GM21619 (cell line): ENCODE results near the gene PLEKHJ1.
"Not testable (repeated sequence)": the region's sequence is repeated elsewhere in the genome, so short reads cannot be mapped to it uniquely, and the experiment has no call there.

ENCODE experiments used
- ATAC-seq: cut with Tn5 transposase; IDR thresholded peaks from one replicate; pipeline ENCODE4 v1.9.1; 2021; ENCODE audit not compliant: unreplicated experiment

Gene PLEKHJ1

GRCh38 chr19:2200624-2201294 lies 35.4 kb downstream of the PLEKHJ1 start:
- ATAC-seq, result not testable (repeated sequence)

DNA sequence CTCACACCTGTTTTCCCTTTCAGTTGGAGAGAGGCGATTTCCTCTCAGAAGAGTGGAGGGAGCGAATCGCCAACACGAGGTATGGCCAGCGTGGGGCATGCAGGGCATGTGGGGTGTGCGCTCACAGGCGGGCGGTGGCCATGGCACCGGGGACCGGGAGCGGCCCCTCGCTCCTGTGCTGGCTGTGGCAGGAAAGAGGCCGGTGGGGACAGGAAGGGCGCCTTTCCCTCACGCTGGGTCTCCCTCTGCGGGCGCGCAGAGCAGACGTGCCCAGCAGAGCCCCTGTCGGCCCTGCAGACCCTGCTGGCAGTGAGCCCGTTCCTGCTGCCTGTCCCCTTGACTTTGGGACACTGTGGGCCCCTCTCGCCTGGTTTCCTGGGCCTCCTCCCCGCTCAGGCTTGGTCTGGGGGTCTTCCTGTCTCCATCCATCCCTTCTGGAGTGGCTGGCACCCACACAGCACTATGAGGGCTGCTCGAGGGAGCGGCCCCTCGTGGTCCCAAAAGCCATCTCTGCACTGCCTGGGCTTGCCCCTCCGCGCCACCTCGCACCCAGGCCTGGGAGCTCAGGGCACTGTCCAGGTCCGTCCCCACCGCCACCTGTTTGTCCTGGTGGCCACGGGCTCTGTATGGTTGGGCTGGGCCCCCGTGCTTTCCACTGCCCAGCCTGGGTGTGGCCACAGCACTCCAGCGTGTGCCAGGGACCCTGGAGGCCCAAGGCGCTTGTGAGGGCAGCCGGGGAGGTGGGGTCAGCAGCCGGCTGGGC lies 36.1 kb downstream of the PLEKHJ1 start:
- ATAC-seq, result no peak

GRCh38 chr19:2199215-2199614 lies 36.9 kb downstream of the PLEKHJ1 start:
- ATAC-seq, result no peak

GRCh38 chr19:2198317-2198716 lies 37.8 kb downstream of the PLEKHJ1 start:
- ATAC-seq, result no peak

DNA sequence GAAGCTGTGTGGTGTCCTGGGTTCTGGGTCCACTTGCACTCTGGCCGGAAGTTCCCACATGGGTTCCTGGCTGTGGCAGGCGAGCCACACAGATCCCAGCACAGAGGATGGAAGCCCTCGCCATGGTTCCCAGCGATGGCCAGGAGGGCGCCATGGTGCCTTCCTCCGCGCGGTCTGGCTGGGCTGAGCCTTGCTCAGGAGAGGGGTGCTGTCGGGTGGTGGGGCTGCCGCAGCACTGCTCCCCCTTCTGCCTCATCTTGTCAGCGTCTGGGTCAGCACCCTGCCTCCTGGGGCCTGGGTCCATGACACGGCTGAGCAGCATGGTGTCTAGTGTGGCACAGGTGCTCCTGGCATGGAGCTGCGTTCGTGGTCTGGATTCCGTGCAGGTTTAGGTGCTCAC lies 38.9 kb downstream of the PLEKHJ1 start:
- no peak for ATAC-seq

DNA sequence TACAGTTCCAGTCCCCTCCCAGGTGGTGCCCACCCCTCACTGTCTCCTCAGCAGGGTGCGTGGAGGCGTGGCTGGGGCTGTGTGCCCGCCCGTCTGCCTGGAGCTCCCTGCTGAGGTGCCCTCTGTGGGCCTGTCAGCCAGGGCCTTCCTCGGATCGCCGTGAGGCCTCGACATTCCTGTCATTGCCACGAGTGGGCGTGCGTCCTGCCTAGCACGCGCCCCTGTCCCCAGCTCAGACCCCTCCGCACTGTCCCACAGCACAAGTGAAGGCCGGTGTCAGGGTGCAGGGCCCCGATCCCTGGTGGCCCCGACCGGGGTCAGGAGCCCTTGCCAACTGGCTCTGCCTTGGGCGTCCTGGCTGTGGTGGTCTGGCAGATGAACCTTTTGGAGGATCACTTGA lies 40.2 kb downstream of the PLEKHJ1 start:
- ATAC-seq, result no peak

DNA sequence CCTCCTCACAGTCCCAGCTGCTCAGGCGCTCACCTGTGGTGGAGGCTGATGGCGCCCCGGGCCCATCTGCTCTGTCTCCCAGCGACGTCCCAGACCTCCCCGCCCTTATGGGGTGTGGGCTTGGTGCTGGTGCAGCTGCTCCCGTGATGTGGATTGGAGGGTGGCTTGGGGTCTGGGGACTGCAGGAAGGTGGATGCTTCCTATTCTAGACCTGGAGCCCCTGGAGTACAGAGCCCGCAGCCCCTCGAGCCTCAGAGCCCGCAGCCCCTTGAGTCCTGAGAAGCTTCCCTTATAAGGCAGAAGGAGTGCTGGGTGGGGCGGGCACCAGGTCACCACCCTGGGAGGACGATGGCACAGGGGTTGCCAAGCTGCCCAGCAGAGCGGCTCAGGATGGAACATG lies 40.8 kb downstream of the PLEKHJ1 start:
- no peak for ATAC-seq

DNA sequence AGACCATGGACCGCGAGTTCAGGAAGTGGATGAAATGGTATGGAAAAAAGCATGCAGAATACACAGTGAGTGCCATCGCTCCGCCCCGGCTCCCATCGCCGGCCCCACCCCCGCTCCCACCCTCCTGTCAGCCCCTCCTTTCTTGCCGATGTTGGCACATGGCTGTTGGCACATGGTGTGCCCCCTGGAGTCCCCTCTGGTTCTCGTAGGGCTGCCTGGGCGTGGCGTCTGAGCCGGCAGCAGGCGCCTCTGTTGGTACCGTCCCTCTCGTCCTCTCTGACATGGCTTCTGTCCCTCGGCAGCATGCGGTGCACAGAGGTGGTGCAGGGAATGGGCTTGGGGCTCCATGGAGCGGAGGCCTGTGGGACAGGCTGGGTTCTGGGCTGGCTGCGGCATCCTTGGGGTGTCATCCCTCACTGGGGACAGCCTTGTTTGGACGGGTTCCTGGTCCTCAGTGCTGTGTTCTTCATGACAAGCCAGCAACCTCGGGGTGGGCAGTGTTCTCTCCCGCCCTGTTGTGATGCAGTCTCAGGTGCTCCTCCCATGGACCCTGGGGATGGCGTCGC lies 41.5 kb downstream of the PLEKHJ1 start:
- ATAC-seq, result no peak

GRCh38 chr19:2193807-2194206 lies 42.3 kb downstream of the PLEKHJ1 start:
- no peak for ATAC-seq

DNA sequence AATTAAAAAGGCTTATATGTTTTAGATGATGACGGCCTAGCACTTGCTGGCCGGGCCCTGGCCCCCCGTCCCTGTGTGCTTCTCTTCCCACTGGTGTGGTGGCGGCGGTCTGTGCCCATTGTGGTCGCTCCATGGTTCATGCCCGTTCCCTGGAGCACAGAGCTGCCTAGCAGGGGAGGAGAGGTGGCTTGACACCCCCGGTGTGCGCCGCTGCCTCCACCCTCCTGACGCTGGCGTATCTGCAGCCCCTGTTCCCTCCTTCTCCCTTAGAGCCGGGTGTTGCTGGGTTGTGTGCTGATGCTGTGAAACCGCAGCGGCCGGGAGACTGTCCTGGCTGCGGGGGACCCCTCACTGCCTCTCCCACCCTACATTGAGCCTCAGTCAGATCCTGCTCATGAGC lies 43.3 kb downstream of the PLEKHJ1 start:
- ATAC-seq, result no peak

GRCh38 chr19:2191456-2192310 lies 44.4 kb downstream of the PLEKHJ1 start:
- ATAC-seq, result no peak

- ATAC-seq, result no peak
These were observed 45.2 kb downstream of the PLEKHJ1 start for GRCh38 chr19:2190848-2191455.

DNA sequence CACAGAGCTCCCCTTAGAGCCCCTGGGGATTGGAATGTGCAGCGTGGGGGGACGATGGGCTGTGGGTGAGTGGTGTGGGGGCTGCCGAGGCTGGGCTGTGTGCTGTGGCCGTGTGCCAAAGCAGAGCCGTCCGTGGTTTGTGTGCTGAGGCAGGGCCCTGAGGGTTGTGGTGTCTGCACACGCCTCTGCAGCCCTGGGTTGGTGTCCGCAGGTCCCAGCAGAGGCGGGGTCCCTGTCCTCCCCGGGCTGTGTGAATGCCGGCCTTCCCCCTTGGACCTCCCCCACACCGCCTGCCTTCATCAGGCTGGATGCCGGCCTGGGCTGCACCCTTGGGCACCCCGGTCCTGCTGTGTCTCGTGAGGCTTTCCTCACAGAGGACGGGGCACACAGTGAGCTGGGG lies 46.2 kb downstream of the PLEKHJ1 start:
- ATAC-seq, result no peak

- ATAC-seq, result no peak
These were observed 47.3 kb downstream of the PLEKHJ1 start for GRCh38 chr19:2188708-2189385.

GRCh38 chr19:2187159-2187558 lies 49.0 kb downstream of the PLEKHJ1 start:
- no peak for ATAC-seq

GRCh38 chr19:2186071-2186846 lies 49.9 kb downstream of the PLEKHJ1 start:
- no peak for ATAC-seq

- no peak for ATAC-seq
These were observed 50.4 kb downstream of the PLEKHJ1 start for GRCh38 chr19:2185734-2186070.

GRCh38 chr19:2184422-2184975 lies 51.6 kb downstream of the PLEKHJ1 start:
- ATAC-seq, result no peak
